Measurements from ENCODE around the gene SRF. TPM values are rescaled to one million over a fixed set of nuclear protein-coding genes. Genes with fewer than 3 reads are reported as not detected.

Gene SRF
- total and polyA plus RNA-seq, 2 donors (not counting 1 experiment from before 2014, with no cell fraction given): 21.7 to 22.7 TPM

DNA sequence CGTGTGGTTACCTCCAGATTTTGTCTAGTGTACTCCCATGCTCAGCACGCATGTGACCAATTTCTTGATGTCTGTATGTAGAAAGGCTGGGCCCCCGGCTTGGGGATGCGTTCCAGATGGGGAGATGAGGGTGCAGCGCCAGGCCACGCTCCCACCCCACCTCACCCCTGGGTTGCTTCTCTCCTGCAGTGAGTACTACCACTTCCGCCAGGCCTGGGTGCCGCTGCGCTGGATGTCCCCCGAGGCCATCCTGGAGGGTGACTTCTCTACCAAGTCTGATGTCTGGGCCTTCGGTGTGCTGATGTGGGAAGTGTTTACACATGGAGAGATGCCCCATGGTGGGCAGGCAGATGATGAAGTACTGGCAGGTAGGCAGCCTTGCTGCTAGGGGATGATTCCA lies 11.5 kb upstream of the SRF start:
- H3K4me3 Mint-ChIP-seq: no peak overlapping the region
- CTCF ChIA-PET: interaction anchor here (0.9 kb wide), 1 partner anchor 16 kb away, joined by 4 read pairs; no protein-coding TSS in a partner anchor
- no peaks in the 10 kb centered on the region for H3K4me1 ChIP-seq (ENCODE audit: control insufficient read depth in 2 of 2, insufficient read depth in 2 of 2, low read length in 2 of 2)
- H2AFZ ChIP-seq (ENCODE audit: insufficient read depth, low read depth, low read length, poor library complexity, severe bottlenecking): no peak overlapping the region
- H3K9me3 ChIP-seq (ENCODE audit: control extremely low read depth in 1 of 3, control insufficient read depth in 2 of 3, insufficient read depth in 1 of 3, low read length in 2 of 3): no peaks in the 10 kb centered on the region
- no peak overlapping the region for H3K27ac Mint-ChIP-seq
- no peak overlapping the region for H3K4me3 ChIP-seq (ENCODE audit: control extremely low read depth in 1 of 5, extremely low read depth in 1 of 5, insufficient read depth in 1 of 5, low read depth in 2 of 5, low read length in 4 of 5)
- H3K9ac ChIP-seq (ENCODE audit: low read length): no peak overlapping the region
- WGBS (ENCODE audit: insufficient coverage): 92% methylated on average over 4 of the region's 11 CpGs
- no peaks in the 10 kb centered on the region for H3K4me1 Mint-ChIP-seq
- ATAC-seq (ENCODE audit: low read depth) (no peak), DNase-seq (no peak)
- H3K79me2 ChIP-seq (ENCODE audit: control insufficient read depth, insufficient read depth, low read length): no peaks in the 10 kb centered on the region
- intact Hi-C loops (cut with micrococcal nuclease): no loop called here
- no peaks in the 10 kb centered on the region for H3K27me3 ChIP-seq (replicated peaks in 1 of 4; ENCODE audit: control extremely low read depth in 1 of 4, control insufficient read depth in 3 of 4, insufficient read depth in 4 of 4, low read length in 3 of 4)
- H3K9me3 Mint-ChIP-seq (ENCODE audit: insufficient read depth): no peaks in the 10 kb centered on the region
- POLR2A ChIA-PET: no interaction called here
- H3K27me3 Mint-ChIP-seq: no peaks in the 10 kb centered on the region
- H4K20me1 ChIP-seq (ENCODE audit: control insufficient read depth, insufficient read depth, low read length, poor library complexity, severe bottlenecking): no peaks in the 10 kb centered on the region
- no peak overlapping the region for H3K4me2 ChIP-seq (replicated peaks; ENCODE audit: low read depth, low read length, poor library complexity, severe bottlenecking)
- no peak overlapping the region for H3K27ac ChIP-seq (ENCODE audit: low read length in 2 of 2)
- no peaks in the 10 kb centered on the region for H3K36me3 ChIP-seq (replicated peaks in 1 of 2; ENCODE audit: control extremely low read depth in 1 of 2, control insufficient read depth in 1 of 2, extremely low read depth in 1 of 2, insufficient read depth in 2 of 2, low read length in 1 of 2)
- TF ChIP-seq, protein P1, sequence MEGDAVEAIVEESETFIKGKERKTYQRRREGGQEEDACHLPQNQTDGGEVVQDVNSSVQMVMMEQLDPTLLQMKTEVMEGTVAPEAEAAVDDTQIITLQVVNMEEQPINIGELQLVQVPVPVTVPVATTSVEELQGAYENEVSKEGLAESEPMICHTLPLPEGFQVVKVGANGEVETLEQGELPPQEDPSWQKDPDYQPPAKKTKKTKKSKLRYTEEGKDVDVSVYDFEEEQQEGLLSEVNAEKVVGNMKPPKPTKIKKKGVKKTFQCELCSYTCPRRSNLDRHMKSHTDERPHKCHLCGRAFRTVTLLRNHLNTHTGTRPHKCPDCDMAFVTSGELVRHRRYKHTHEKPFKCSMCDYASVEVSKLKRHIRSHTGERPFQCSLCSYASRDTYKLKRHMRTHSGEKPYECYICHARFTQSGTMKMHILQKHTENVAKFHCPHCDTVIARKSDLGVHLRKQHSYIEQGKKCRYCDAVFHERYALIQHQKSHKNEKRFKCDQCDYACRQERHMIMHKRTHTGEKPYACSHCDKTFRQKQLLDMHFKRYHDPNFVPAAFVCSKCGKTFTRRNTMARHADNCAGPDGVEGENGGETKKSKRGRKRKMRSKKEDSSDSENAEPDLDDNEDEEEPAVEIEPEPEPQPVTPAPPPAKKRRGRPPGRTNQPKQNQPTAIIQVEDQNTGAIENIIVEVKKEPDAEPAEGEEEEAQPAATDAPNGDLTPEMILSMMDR (IDR thresholded peaks at IDR 0.05): no peak
- TF ChIP-seq EZH2 (IDR thresholded peaks at IDR 0.05; ENCODE audit: borderline replicate concordance, insufficient read depth, low read depth, low read length, poor library complexity, severe bottlenecking): no peak

DNA sequence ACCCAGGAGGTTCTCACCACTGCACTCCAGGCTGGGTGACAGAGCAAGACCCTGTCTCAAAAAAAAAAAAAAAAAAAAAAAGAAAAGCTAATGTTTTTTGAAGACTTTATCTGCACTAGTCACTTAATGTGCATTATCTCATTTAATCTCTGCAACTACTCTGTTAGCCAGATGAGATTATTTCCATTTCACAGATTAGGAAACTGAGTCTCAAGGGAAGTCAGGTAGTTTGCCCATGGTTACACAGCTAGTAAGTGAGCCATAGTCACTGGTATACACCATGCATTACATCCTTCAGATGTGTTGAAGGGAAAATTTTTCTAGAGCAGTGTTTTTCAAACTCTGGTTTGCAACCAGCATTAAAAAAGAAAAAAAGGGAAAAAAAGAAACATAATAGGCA lies 7.2 kb upstream of the SRF start:
- no peaks in the 10 kb centered on the region for H3K79me2 ChIP-seq (ENCODE audit: control insufficient read depth, insufficient read depth, low read length)
- intact Hi-C loops (cut with micrococcal nuclease): no loop called here
- no peaks in the 10 kb centered on the region for H3K9me3 Mint-ChIP-seq (ENCODE audit: insufficient read depth)
- no peak for DNase-seq
- ATAC-seq (ENCODE audit: low read depth): no peak
- H3K4me3 Mint-ChIP-seq: no peak overlapping the region
- H3K9me3 ChIP-seq (ENCODE audit: control extremely low read depth in 1 of 3, control insufficient read depth in 2 of 3, insufficient read depth in 1 of 3, low read length in 2 of 3): no peaks in the 10 kb centered on the region
- H3K9ac ChIP-seq (ENCODE audit: low read length): no peak overlapping the region
- H3K4me3 ChIP-seq (ENCODE audit: control extremely low read depth in 1 of 5, extremely low read depth in 1 of 5, insufficient read depth in 1 of 5, low read depth in 2 of 5, low read length in 4 of 5): no peak overlapping the region
- H3K4me1 ChIP-seq (ENCODE audit: control insufficient read depth in 2 of 2, insufficient read depth in 2 of 2, low read length in 2 of 2): no peaks in the 10 kb centered on the region
- TF ChIP-seq EZH2 (IDR thresholded peaks at IDR 0.05; ENCODE audit: borderline replicate concordance, insufficient read depth, low read depth, low read length, poor library complexity, severe bottlenecking): no peak
- TF ChIP-seq, protein P1 (IDR thresholded peaks at IDR 0.05): no peak
- no peak overlapping the region for H3K27ac Mint-ChIP-seq
- H2AFZ ChIP-seq (ENCODE audit: insufficient read depth, low read depth, low read length, poor library complexity, severe bottlenecking): no peak overlapping the region
- no peaks in the 10 kb centered on the region for H3K36me3 ChIP-seq (replicated peaks in 1 of 2; ENCODE audit: control extremely low read depth in 1 of 2, control insufficient read depth in 1 of 2, extremely low read depth in 1 of 2, insufficient read depth in 2 of 2, low read length in 1 of 2)
- ChIA-PET CTCF (interaction anchor here (0.9 kb wide), 1 partner anchor 16 kb away, joined by 8 read pairs; no protein-coding TSS in a partner anchor), POLR2A (no interaction called here)
- no peak overlapping the region for H3K4me2 ChIP-seq (replicated peaks; ENCODE audit: low read depth, low read length, poor library complexity, severe bottlenecking)
- H3K27ac ChIP-seq (ENCODE audit: low read length in 2 of 2): no peak overlapping the region
- H3K27me3 Mint-ChIP-seq: no peaks in the 10 kb centered on the region
- H3K4me1 Mint-ChIP-seq: no peaks in the 10 kb centered on the region
- H3K27me3 ChIP-seq (replicated peaks in 1 of 4; ENCODE audit: control extremely low read depth in 1 of 4, control insufficient read depth in 3 of 4, insufficient read depth in 4 of 4, low read length in 3 of 4): no peaks in the 10 kb centered on the region
- H4K20me1 ChIP-seq (ENCODE audit: control insufficient read depth, insufficient read depth, low read length, poor library complexity, severe bottlenecking): no peaks in the 10 kb centered on the region

All from B cell (primary cell).